B cell (primary cell): ENCODE measurements around the gene TMEM164. TPM values are rescaled to one million over a fixed set of nuclear protein-coding genes. Genes with fewer than 3 reads are reported as not detected.

ENCODE experiments used
- ATAC-seq: fragments of 200-7000 bp; cut with Tn5 transposase; one replicate; pipeline ENCODE4 v1.10.0; 2021; ENCODE audit warnings: low read depth, mild to moderate bottlenecking, moderate number of reproducible peaks, moderate library complexity
- CTCF ChIA-PET: fragments of 350-600 bp; sonication (Branson Sonifier 250); formaldehyde crosslinking; loops from one replicate; lab custom pipeline; 2021; ENCODE audit warnings: antibody characterized with exemption, inconsistent platforms; lab: Charles Lee
- POLR2A ChIA-PET: fragments of 350-600 bp; sonication (Branson Sonifier 250); formaldehyde crosslinking; loops from one replicate; lab custom pipeline; 2021; ENCODE audit warnings: antibody characterized with exemption; lab: Charles Lee
- DNase-seq: peaks from one replicate; pipeline ENCODE4 v3.0.0; 2013
- H2AFZ ChIP-seq: 2 replicates; pipeline ENCODE4 v1.6.1; 2012; ENCODE audit warnings: mild to moderate bottlenecking, low read depth, low read length; ENCODE audit not compliant: insufficient read depth, poor library complexity, severe bottlenecking
- H3K27ac ChIP-seq, 2 donors: 1 replicate in 1 of 2; 2 replicates in 1 of 2; pipeline ENCODE4 v1.5.1; 2012 to 2013; ENCODE audit warnings: low read length in 2 of 2, mild to moderate bottlenecking in 2 of 2, moderate library complexity in 1 of 2
- H3K27me3 ChIP-seq, 4 experiments: fragments of 200-600 bp in 1 of 4; sonication (generic) in 1 of 4; replicated peaks in 1 of 4; 1 replicate in 2 of 4; 2 replicates in 2 of 4; pipeline versions ENCODE4 v1.6.1 to v1.7.0; 2013 to 2016; ENCODE audit warnings: low read length in 3 of 4, mild to moderate bottlenecking in 2 of 4, mixed read lengths in 1 of 4, moderate library complexity in 1 of 4; ENCODE audit not compliant: insufficient read depth in 4 of 4, control insufficient read depth in 3 of 4; ENCODE audit errors: control extremely low read depth in 1 of 4
- H3K36me3 ChIP-seq, 2 experiments: replicated peaks in 1 of 2; 1 replicate in 1 of 2; 2 replicates in 1 of 2; pipeline versions ENCODE4 v1.6.1 to v1.7.1; 2013; ENCODE audit warnings: low read length in 1 of 2; ENCODE audit not compliant: insufficient read depth in 2 of 2, control insufficient read depth in 1 of 2; ENCODE audit errors: control extremely low read depth in 1 of 2, extremely low read depth in 1 of 2
- H3K4me1 ChIP-seq, 2 donors: fragments of 200-600 bp in 1 of 2; sonication (generic) in 1 of 2; 1 replicate in 1 of 2; 2 replicates in 1 of 2; pipeline versions ENCODE4 v1.5.1 to v1.6.1; 2013 to 2017; ENCODE audit warnings: low read length in 2 of 2; ENCODE audit not compliant: control insufficient read depth in 2 of 2, insufficient read depth in 2 of 2
- H3K4me2 ChIP-seq: replicated peaks from 2 replicates; pipeline ENCODE3; 2012; ENCODE audit warnings: mild to moderate bottlenecking, low read depth, low read length; ENCODE audit not compliant: poor library complexity, severe bottlenecking
- H3K4me3 ChIP-seq, 5 experiments: fragments of 200-600 bp in 1 of 5; sonication (generic) in 1 of 5; 1 replicate in 3 of 5; 2 replicates in 2 of 5; pipeline versions ENCODE4 v1.5.1 to v1.7.0; 2011 to 2016; ENCODE audit warnings: low read length in 4 of 5, mild to moderate bottlenecking in 4 of 5, low read depth in 2 of 5, control low read depth in 1 of 5, moderate library complexity in 1 of 5; ENCODE audit not compliant: insufficient read depth in 1 of 5; ENCODE audit errors: control extremely low read depth in 1 of 5, extremely low read depth in 1 of 5
- H3K79me2 ChIP-seq: fragments of 200-600 bp; sonication (generic); one replicate; pipeline ENCODE4 v1.6.0; 2016; ENCODE audit warnings: low read length; ENCODE audit not compliant: control insufficient read depth, insufficient read depth
- H3K9ac ChIP-seq: fragments of 200-600 bp; sonication (generic); 2 replicates; pipeline ENCODE4 v1.6.1; 2017; ENCODE audit warnings: mild to moderate bottlenecking, low read length, moderate library complexity
- H3K9me3 ChIP-seq, 3 donors: one replicate each; pipeline versions ENCODE4 v1.6.1 to v1.7.1; 2013; ENCODE audit warnings: low read length in 2 of 3; ENCODE audit not compliant: control insufficient read depth in 2 of 3, insufficient read depth in 1 of 3; ENCODE audit errors: control extremely low read depth in 1 of 3
- H4K20me1 ChIP-seq: 2 replicates; pipeline ENCODE4 v1.6.0; 2012; ENCODE audit warnings: mild to moderate bottlenecking, low read length; ENCODE audit not compliant: insufficient read depth, control insufficient read depth, poor library complexity, severe bottlenecking
- H3K27ac Mint-ChIP-seq: one replicate; pipeline ENCODE4 v1.8.0; 2021; ENCODE audit warnings: mixed read lengths
- H3K27me3 Mint-ChIP-seq: one replicate; pipeline ENCODE4 v1.8.0; 2021; ENCODE audit warnings: mixed read lengths
- H3K4me1 Mint-ChIP-seq: one replicate; pipeline ENCODE4 v1.8.0; 2021; ENCODE audit warnings: mixed read lengths
- H3K4me3 Mint-ChIP-seq: one replicate; pipeline ENCODE4 v1.8.0; 2021; ENCODE audit warnings: mixed read lengths
- H3K9me3 Mint-ChIP-seq: one replicate; pipeline ENCODE4 v1.8.0; 2022; ENCODE audit warnings: mixed read lengths; ENCODE audit not compliant: insufficient read depth
- CTCF ChIP-seq: fragments of 200-600 bp; IDR thresholded peaks from one replicate; pipeline ENCODE4 v1.8.0; 2022; ENCODE audit warnings: antibody characterized with exemption, mild to moderate bottlenecking
- EZH2 ChIP-seq: IDR thresholded peaks from 2 replicates; pipeline ENCODE4 v1.6.1; 2012; ENCODE audit warnings: borderline replicate concordance, low read depth, mild to moderate bottlenecking, moderate library complexity, low read length; ENCODE audit not compliant: insufficient read depth, poor library complexity, severe bottlenecking
- WGBS: methylation state at CpG from one replicate; pipeline ENCODE4 v1.1.5; 2013; ENCODE audit warnings: missing lambda C conversion rate; ENCODE audit not compliant: insufficient coverage; 5-methylcytosine and 5-hydroxymethylcytosine counted together
- intact Hi-C: fragments of 100-400 bp; cut with micrococcal nuclease; formaldehyde crosslinking; loops from one replicate; pipeline ENCODE4 v1.10.0; 2022
- polyA plus RNA-seq: library from polyadenylated mRNA; depleted of rRNA; stranded (reverse); fragments of >200 nt; gene quantifications from 2 replicates; pipeline ENCODE4 v1.2.3, GENCODE V29; 2012
- total RNA-seq, 2 donors: library from RNA; stranded (reverse); fragments of 120-200 nt in 1 of 2; gene quantifications; 1 replicate in 1 of 2; 2 replicates in 1 of 2; pipeline versions ENCODE4 v1.2.3 to v1.2.4, GENCODE V29; 2013 to 2022

TMEM164 gene
- total and polyA plus RNA-seq, 2 donors (not counting 1 experiment from before 2014, with no cell fraction given) = 9.4 to 26.6 TPM

- no peaks in the 10 kb centered on the region for H4K20me1 ChIP-seq
- Mint-ChIP-seq H3K4me1 (peaks cover 12% of the 10 kb centered on the region), H3K27me3 (no peaks in the 10 kb centered on the region), H3K27ac (no peak overlapping the region), H3K9me3 (no peaks in the 10 kb centered on the region), H3K4me3 (no peak overlapping the region)
- H3K4me1 ChIP-seq = peaks cover 0 to 12% of the 10 kb centered on the region in 2 donors
- no peaks in the 10 kb centered on the region for H3K27me3 ChIP-seq
- 100% methylated on average over 1 of the region's 1 CpG for whole genome bisulfite sequencing
- TF ChIP-seq EZH2 (no peak), CTCF (no peak)
- no peaks in the 10 kb centered on the region for H3K79me2 ChIP-seq
- H3K9ac ChIP-seq = no peak overlapping the region
- intact Hi-C loops = loop anchor here (5.0 kb wide), 1 partner anchor 690 kb away; no protein-coding TSS in a partner anchor
- DNase-seq (no peak), ATAC-seq (no peak)
- POLR2A ChIA-PET = no interaction called here
- CTCF ChIA-PET = interaction anchor here (1.6 to 28.8 kb wide), 3 partner anchors 10 to 689 kb away, joined by 4 to 721 read pairs (median 76); no protein-coding TSS in a partner anchor
- peaks cover 0 to 2% of the 10 kb centered on the region in 2 experiments for H3K36me3 ChIP-seq
- no peak overlapping the region for H3K27ac ChIP-seq
- no peaks in the 10 kb centered on the region for H3K9me3 ChIP-seq
- H3K4me2 ChIP-seq = no peak overlapping the region
- H2AFZ ChIP-seq = no peak overlapping the region
- no peak overlapping the region for H3K4me3 ChIP-seq
These were observed 154.5 kb downstream of the TMEM164 start for GRCh38 chrX:110157444-110157843.

- Histone ChIP-seq H3K27ac (peak overlapping the region in 1 of 2 donors; percentile 20), H3K9me3 (no peaks in the 10 kb centered on the region), H3K9ac (no peak overlapping the region), H2AFZ (no peak overlapping the region), H3K36me3 (no peaks in the 10 kb centered on the region), H3K4me3 (no peak overlapping the region), H3K4me1 (peaks cover 0 to 12% of the 10 kb centered on the region in 2 donors), H4K20me1 (no peaks in the 10 kb centered on the region), H3K4me2 (no peak overlapping the region), H3K79me2 (no peaks in the 10 kb centered on the region), H3K27me3 (no peaks in the 10 kb centered on the region)
- DNase-seq (peak; percentile 22), ATAC-seq (no peak)
- no peak overlapping the region for H3K4me3 Mint-ChIP-seq
- TF ChIP-seq EZH2 (no peak), CTCF (no peak)
- H3K27me3 Mint-ChIP-seq = no peaks in the 10 kb centered on the region
- ChIA-PET POLR2A (no interaction called here), CTCF (interaction anchor here (1.4 to 28.8 kb wide), 6 partner anchors 9 to 688 kb away, joined by 3 to 721 read pairs (median 6); no protein-coding TSS in a partner anchor)
- intact Hi-C loops = loop anchor here (5.0 kb wide), 1 partner anchor 688 kb away; no protein-coding TSS in a partner anchor
- peak overlapping the region; percentile 60 for H3K27ac Mint-ChIP-seq
- WGBS = 79% methylated on average over 4 of the region's 7 CpGs
- H3K4me1 Mint-ChIP-seq = peaks cover 12% of the 10 kb centered on the region
- H3K9me3 Mint-ChIP-seq = no peaks in the 10 kb centered on the region
These were observed 156.3 kb downstream of the TMEM164 start for GRCh38 chrX:110159235-110159634.
